Caki2 (cell line): ENCODE measurements around the gene EPAS1. TPM values are rescaled to one million over a fixed set of nuclear protein-coding genes. Genes with fewer than 3 reads are reported as not detected.

ENCODE experiments used
- DNase-seq: peaks from one replicate; pipeline ENCODE4 v3.0.0-alpha.2; 2015; ENCODE audit warnings: low read depth
- in situ Hi-C: cut with HindIII; loops from 2 replicates; pipeline ENCODE4 v1.10.0; 2016; ENCODE audit warnings: low sequenced_read_pairs, low pct_unique_long_range_greater_than_20kb, mixed read lengths
- total RNA-seq: library from RNA; depleted of rRNA; stranded (reverse); fragments of >200 nt; shearing (Covaris generic); gene quantifications from 2 replicates; pipeline ENCODE4 v1.2.3, GENCODE V29; 2014; ENCODE audit warnings: low replicate concordance

The EPAS1 gene
- total RNA-seq, 1 experiment from 2014 or later = 3.7 TPM

DNA sequence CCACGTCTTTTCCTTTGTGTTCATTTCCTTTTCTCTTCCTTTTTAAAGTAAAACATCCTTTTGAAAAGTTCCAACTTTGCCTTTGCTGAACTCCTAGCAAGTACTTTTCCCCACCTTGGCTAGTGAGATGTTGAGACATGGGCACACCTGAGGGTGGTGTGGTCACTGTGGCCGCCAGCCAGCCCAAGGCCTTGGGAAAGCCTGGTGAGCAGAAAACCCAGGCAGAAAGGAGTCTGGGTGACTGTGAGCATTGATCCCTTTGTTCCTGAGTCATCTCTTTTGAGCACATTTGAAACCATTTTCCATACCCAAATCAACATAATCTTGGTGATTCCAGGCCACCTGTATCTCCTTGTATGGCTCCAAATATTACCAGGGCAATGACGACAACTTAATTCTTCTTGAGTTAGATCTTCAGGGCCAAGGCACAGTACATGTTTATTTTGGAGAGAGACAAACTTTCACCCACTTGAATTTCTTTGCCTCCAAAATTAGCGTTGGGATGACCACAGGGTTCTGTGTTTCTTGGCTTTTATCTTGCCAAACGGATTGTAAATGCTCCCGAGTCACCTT lies 14.5 kb downstream of the EPAS1 start:
- no peak for DNase-seq
- in situ Hi-C loops = no loop called here

DNA sequence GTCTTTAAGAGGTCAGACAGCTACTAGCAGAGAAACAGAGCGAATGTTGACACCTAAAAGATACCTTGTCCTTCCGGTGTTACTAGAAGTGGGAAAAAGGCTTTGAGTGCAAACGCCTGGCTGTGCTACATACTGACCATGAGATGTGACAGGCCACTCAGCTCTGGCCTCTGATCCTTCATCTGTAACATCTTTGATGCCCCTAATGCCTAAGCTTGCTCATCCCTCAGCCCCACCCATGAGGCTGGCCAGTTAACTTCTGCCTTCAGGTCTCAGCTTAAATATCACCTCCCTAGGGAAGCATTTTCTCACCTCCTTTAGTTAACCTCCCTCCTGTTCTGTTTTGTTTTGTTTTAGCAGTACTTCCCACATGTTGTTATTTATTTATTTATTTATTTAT lies 15.9 kb downstream of the EPAS1 start:
- no peak for DNase-seq
- in situ Hi-C loops = no loop called here

DNA sequence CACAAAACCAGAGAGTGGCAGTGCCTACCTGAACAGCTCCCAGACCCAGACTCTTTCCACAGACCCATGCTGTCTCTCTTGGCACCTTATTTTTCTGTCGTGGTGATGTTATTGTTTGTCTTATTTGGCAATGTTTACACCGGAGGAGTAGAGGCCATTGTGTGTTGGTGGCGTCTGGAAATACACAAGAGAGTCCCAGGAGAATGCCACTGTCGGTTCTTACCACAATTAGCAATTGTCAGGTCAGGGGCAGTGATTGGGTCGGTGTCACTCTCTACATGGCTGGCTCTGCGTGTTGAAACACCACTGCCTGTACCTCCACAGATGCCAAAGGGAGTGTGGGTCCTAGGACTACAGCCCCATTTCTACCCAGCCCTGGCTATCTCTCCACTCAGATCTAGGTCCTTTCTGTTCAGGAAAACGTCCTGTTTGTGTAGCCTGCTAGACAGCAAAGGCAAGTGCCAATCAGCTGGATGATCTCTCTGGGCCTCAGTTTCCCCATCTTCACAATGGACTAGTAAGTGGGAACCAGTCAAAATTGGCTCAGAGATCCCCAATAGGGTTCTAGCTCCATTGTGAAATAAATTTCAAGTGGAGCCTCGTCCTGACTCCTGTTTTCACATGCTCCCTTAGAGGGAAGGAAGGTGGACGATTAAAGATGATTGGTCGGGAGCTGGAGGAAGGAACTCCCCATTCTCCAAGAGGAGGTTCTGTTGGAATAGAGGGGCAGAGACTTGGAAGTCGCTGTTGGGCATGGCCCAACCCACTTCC lies 17.0 kb downstream of the EPAS1 start:
- no peak for DNase-seq
- in situ Hi-C loops = no loop called here

DNA sequence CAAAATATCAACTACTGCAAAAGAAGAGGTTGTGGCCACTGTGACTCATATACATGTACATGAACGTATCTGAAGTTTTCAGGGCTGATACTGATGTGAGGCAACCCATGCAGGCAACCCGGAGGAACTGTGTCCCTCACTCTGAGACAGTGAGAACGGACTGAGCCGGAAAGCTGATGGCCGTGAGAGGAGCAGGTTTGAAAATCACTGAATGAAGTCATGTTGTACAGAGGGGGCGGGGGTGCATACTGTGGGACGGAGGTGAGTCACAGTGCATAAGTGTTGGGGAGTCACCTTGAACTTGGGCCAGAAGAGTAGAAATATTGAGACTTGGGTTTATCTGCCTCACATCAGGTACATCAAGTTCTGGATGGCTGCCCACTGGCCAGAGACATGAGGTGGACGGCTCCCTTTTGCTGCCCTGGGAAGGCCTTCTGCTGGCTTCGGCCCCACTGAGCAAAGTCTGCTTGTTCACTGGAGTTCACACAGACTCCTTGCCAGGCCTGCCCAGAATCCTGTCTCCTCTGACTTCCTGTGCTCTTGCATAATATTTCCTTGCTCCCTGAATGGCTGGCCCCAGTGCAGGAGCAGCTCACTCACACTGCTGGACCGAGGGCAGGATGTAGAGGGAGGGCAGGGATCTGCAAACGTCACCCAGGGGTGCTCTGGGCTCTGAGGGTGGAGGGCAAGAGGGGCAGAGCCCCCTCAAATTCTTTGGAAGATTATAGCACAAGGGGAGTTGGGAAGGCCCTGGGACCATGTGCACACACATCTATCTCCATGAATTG lies 18.1 kb downstream of the EPAS1 start:
- in situ Hi-C loops = no loop called here
- DNase-seq = peak; percentile 74

DNA sequence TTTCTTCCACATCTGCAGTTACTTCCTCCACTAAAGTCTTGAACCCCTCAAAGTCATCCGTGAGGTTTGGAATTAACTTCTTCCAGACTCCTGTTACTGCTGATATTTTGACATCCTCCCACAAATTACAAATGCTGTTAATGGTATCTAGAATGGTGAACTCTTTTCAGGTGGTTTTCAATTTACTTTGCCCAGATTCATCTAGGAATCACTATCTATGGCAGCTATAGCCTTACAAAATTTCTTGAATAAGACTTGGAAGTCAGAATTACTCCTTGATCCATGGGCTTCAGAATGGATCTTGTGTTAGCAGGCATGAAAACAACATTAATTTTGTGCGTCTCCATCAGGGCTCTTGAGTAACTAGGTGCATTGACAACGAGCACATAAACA lies 19.9 kb downstream of the EPAS1 start:
- no peak for DNase-seq
- in situ Hi-C loops = no loop called here

DNA sequence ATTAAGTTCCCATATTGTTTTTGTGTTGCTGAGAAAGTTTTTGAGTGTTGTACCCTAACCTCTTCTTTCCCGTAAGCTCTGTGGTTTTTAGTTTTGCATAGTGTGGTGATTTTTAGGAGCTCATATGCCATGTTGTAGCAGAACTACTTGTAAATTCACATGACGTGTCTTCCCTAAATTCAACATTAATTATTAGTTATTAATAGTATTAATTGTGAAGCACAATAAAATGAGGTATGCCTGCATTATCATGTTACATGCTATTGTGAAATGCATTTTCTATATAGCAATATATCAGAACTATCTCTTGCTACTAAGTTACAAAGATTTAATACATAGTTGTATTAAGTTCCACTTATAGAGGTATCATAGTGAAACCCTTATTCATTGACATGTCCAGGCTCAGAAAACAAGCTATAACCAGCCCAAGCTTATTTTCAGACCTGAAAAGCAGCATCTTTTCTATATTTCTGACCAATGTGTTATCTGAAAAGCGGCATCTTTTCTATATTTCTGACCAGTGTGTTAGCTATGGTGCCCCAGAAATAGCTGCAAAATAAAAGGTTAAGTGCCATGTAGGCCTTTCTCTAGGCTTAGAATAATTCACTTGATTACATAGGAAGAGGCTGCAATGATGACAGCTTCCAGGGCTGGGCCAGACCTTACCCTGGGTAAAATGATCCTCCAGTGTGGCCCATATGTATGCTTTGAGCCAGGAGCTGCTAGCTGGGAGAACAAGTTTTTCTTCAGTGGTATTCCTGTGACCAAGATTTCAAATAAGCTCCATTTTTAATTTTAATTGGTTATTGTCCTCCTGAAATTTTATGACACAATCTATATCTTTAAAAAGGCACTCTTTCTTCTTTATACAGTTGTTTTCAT lies 21.6 kb downstream of the EPAS1 start:
- in situ Hi-C loops = no loop called here
- no peak for DNase-seq

DNA sequence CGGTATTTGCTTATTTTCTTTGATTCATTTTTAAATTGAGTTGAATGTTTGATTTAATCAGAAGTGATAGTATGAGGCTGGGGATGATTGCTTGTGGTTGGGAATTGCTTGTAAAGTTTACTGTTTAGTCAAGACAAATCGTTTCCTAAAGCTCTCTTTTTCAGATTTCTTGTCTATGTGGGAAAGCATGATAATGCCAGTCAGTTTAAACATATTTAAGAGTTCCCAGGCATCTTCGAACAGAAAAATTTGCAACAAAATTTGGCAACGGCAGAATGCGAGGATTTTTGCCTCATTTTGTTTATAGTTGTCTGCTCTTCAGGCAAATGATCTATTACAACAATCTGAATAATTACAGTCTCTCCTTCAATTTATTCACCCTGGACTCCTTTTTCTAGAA lies 22.5 kb downstream of the EPAS1 start:
- no peak for DNase-seq
- in situ Hi-C loops = no loop called here

DNA sequence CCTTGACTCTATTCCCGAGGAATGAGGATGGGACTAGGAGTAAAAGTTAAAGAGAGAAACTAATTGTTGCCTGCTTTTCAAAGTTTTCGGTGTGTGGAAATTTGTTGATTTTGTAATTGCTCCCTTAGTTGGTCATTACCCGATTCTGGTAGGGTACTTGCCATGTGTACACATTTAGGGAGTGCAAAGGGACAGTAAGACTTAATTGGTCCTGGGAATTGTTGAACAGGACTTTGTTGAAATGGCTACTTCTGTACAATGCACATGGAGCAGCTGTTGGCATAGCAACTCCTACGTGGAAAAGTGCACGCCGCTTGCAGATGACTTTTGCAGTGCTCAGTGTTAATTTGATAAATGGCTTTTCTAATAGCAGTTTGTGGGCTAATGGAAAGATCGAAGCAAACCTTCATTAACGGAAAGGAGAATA lies 22.9 kb downstream of the EPAS1 start:
- DNase-seq = no peak
- in situ Hi-C loops = no loop called here

DNA sequence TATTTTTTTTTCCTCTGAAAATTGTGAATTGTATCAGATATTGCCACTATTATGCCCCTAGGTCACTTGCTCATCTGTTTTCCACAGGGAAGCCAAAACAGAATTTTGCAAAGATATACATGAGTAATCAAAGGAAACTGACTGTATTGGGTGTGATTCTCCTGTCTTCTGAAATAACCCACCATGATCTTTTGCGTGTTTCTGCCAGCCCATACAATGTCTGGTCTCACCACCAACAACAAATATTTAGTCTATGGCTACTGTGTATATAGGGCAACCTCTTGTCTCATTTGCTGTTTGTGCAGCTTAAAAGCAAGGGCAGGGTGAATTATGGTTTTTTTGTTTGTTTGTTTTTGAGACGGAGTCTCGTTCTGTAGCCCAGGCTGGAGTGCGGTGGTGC lies 26.5 kb downstream of the EPAS1 start:
- in situ Hi-C loops = no loop called here

DNA sequence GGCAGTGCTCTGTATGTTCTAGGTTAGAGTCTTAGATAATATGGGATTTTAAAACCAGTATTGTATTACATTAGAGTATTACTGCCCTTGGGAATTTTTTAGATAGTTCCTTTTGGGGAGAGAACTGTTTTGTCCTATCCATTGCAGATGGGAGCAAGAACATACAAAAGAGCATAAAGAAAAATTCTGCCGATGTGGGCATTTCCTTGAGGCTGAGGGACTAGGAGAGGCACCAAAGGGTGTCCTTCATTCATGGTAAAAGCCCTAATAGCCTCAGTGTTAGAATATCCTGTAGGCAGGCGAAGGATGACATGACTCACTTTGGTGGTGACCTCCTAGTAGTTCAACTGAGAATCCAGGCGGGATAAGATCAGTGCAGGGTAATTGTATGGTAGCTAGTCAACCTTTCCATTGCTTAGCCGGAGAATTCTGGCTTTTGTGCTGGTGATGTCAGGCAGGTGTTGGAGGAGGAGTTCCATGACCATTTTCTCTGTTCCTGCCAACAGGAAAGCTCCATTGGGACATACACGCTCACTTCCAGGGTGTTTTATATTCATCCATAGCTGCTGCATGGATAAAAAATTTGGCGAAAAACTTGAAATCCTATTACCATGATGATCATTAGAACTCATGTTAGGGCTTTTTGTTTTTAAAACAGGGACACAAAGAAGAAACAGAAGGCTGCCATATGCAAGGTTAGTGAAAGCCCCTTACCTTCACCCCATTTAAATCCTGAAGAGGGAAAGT lies 28.1 kb downstream of the EPAS1 start:
- in situ Hi-C loops = no loop called here
- no peak for DNase-seq

More for the DNA sequence above, 26.5 kb downstream of the EPAS1 start:
- DNase-seq = no peak

DNA sequence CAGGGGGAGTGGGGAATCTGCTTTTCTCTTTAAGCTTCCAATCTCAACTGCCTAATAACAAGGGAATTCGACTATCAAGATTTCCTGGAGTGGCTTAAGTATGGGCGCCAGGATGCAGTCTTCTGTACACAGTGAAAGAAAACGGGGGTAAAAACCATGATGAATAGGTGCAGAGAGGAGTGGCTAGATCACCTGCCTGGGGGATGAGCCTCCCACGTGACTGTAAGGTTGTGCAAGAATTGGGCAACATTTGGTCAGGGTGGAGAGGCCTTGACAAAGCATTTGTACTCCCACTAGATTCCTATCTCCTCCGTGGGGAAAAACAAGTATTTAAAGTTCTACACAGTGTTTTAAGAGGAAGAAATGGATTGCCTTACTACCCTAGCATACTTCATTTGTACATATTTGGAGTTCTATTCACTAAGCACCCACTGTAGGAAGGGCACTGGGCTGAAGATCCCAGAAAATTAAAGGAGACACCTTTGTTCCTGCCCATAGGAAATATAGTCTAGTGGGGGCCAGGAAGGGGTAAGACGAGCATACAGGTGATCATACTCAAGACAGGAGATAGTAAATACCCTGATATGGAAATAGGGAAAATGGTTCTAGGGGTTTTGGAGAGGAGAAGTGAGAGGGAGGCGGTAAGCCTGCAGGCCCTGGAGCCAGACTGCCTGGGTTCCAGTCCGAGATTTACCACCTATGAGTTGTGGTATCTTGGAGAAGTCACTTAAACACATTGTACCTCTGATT lies 29.2 kb downstream of the EPAS1 start:
- DNase-seq = no peak
- in situ Hi-C loops = no loop called here

DNA sequence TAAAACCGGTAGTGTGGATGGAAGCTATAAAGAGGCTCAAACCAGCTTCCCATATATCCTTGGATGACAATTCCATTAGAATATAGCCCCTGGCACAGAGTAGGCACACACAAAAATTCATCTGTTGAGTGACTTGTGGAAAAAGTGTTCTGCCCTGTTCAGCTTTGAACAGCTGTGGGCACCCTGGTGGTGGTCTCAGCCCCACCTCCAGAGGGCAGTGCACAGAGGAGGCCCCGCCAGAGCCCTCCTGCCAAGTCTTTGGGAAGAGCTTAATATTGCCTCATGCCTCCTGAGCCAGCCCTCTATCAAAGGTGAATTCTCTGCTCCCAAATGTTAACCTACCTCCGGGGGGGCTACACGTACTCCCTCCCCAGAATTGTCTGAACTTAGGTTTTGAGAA lies 30.4 kb downstream of the EPAS1 start:
- in situ Hi-C loops = no loop called here
- DNase-seq = no peak

DNA sequence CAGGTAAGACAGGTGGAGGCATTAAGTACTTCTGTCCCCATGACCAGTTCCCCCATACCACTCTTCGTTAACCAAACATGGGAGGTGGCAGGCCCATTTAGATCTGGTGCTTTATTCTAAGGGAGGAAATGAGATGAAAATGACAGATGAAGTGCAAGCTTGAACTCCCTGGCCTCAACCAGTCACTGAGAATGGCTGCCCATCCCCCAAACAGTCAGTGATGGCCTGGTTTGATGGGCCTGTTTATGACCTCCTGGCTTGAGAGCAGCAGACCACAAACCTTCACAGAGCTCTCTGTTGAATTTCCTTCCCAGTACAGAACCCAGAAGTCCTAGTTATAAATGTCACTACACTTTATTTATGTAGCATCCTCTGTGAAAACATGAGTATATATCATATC lies 31.1 kb downstream of the EPAS1 start:
- in situ Hi-C loops = no loop called here
- no peak for DNase-seq

DNA sequence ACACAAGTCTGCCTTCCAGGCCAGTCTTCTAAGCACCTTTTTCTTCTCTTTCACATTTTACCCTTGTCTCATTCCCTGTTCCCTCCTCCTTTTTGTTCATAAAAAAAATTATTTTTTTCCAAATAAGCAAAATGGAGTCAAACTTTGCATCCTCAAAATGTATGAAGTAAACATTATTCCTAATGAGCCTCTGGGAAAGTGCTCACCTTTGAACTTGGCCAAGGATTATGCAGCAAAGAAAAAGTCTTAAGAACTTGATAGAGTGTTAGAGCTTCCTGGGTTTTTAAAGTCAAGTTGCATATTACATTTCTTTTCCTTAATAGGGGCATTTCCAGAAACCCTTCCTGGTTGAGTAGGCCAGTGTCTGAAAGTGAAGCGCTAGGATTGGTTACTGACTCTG lies 31.6 kb downstream of the EPAS1 start:
- DNase-seq = no peak
- in situ Hi-C loops = no loop called here

DNA sequence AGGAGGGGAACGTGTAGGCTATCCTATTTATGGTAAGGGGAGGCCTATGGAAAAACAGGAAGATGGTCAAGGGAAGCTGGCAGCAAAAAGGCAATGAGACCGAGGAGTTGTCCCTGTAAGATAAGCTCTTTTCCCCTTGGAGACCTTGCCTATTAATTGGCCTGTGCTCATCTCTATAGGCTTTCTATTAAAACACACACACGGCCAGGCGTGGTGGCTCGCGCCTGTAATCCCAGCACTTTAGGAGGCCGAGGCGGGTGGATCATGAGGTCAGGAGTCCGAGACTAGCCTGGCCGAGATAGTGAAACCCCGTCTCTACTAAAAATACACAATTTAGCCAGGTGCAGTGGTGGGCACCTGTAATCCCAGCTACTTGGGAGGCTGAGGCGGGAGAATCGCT lies 32.1 kb downstream of the EPAS1 start:
- in situ Hi-C loops = no loop called here
- DNase-seq = no peak

DNA sequence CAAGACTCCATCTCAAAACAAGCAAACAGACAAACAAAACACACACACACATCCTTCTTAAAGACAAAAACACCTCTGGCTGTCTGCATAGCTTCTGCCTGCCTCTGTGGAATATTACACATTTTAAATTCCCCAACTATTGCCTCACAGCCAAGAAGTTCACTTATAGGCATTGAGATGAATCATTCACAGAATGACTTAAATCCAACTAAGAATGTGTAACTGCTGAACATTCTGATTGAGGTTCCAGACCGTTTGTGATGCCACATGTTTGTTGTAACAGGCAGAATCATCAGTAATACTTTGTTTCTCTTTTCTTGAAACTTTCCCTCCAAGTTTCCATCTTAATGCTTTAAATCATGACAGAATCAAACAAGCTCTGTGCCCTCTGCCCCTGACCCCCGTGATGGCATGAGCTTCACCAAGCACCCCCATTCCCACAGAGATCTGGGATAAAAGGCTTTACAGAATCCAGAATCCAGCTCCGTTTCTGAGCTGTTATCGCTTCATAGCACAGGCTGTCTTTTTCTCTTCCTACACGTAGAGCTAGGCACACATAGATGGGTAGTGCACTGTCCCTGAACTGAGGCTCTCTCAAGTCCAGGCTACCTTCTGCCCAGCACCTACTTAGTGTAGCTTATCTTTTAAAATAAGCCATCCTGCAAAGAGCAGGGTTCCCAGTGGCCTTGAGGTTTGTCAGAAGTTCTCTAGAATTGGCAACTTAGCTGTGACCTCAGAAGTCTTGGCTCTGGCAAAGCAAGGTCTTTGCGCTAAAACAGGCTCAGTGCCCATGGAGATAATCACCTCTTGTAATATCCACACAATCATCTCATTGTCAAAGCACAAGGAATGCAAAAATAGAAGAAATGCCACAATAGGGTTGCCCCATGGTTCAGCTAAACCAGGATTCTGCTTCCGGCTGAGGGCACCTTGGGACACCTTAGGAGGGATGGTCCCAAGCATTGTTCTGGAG lies 32.9 kb downstream of the EPAS1 start:
- in situ Hi-C loops = no loop called here
- DNase-seq = peak; percentile 52
